H9 (cell line): Measurements from ENCODE around the gene STAG2. TPM values are rescaled to one million over a fixed set of nuclear protein-coding genes. Genes with fewer than 3 reads are reported as not detected.

Source experiments
- DNase-seq: peaks from one replicate; pipeline ENCODE4 v3.0.0-alpha.2; 2017
- H2AFZ ChIP-seq: one replicate; pipeline ENCODE4 v1.6.1; 2013; ENCODE audit warnings: mild to moderate bottlenecking, low read length, control low read depth, moderate library complexity
- H2AK5ac ChIP-seq: 2 replicates; pipeline ENCODE4 v1.6.1; 2013; ENCODE audit warnings: low read length, control low read depth, mixed read lengths; ENCODE audit not compliant: insufficient read length
- H2BK120ac ChIP-seq: one replicate; pipeline ENCODE4 v1.6.1; 2013; ENCODE audit warnings: low read depth, mild to moderate bottlenecking, low read length, control low read depth, inconsistent platforms; ENCODE audit not compliant: poor library complexity, severe bottlenecking
- H2BK12ac ChIP-seq: 2 replicates; pipeline ENCODE4 v1.6.1; 2013; ENCODE audit warnings: low read length, control low read depth, mixed read lengths, low read depth; ENCODE audit not compliant: insufficient read length
- H2BK15ac ChIP-seq: 2 replicates; pipeline ENCODE4 v1.6.1; 2013; ENCODE audit warnings: low read depth, low read length, control low read depth
- H2BK20ac ChIP-seq: one replicate; pipeline ENCODE4 v1.6.1; 2013; ENCODE audit warnings: low read depth, mild to moderate bottlenecking, low read length, control low read depth, inconsistent platforms; ENCODE audit not compliant: poor library complexity, severe bottlenecking
- H2BK5ac ChIP-seq: 2 replicates; pipeline ENCODE4 v1.6.1; 2013; ENCODE audit warnings: low read length, control low read depth, mixed read lengths; ENCODE audit not compliant: insufficient read length
- H3K14ac ChIP-seq: 2 replicates; pipeline ENCODE4 v1.6.1; 2013; ENCODE audit warnings: low read length, control low read depth; ENCODE audit not compliant: insufficient read depth
- H3K18ac ChIP-seq: 2 replicates; pipeline ENCODE4 v1.6.1; 2013; ENCODE audit warnings: low read depth, mild to moderate bottlenecking, mixed read lengths, low read length, control low read depth; ENCODE audit not compliant: insufficient read length
- H3K23ac ChIP-seq: 2 replicates; pipeline ENCODE4 v1.6.1; 2013; ENCODE audit warnings: low read length, control low read depth, mixed read lengths, low read depth; ENCODE audit not compliant: insufficient read length
- H3K23me2 ChIP-seq: 2 replicates; pipeline ENCODE4 v1.6.1; 2013; ENCODE audit warnings: low read depth, mild to moderate bottlenecking, mixed read lengths, low read length, control low read depth; ENCODE audit not compliant: insufficient read length, poor library complexity, severe bottlenecking
- H3K27ac ChIP-seq: 2 replicates; pipeline ENCODE4 v1.5.1; 2013; ENCODE audit warnings: low read length, control low read depth, mixed read lengths, low read depth; ENCODE audit not compliant: insufficient read length
- H3K27me3 ChIP-seq: 2 replicates; pipeline ENCODE4 v1.6.1; 2013; ENCODE audit warnings: low read length, control low read depth, inconsistent platforms; ENCODE audit not compliant: insufficient read depth
- H3K4ac ChIP-seq: 2 replicates; pipeline ENCODE4 v1.6.1; 2013; ENCODE audit warnings: low read depth, mild to moderate bottlenecking, control low read depth, inconsistent platforms, low read length, moderate library complexity
- H3K4me1 ChIP-seq: 2 replicates; pipeline ENCODE4 v1.6.1; 2013; ENCODE audit warnings: low read length, control low read depth, inconsistent platforms; ENCODE audit not compliant: insufficient read depth
- H3K4me2 ChIP-seq: 2 replicates; pipeline ENCODE4 v1.6.1; 2013; ENCODE audit warnings: low read length, control low read depth, mixed read lengths; ENCODE audit not compliant: insufficient read length, insufficient read depth
- H3K56ac ChIP-seq: 2 replicates; pipeline ENCODE4 v1.6.1; 2013; ENCODE audit warnings: low read depth, mild to moderate bottlenecking, mixed read lengths, low read length, control low read depth; ENCODE audit not compliant: insufficient read length
- H3K79me1 ChIP-seq: 2 replicates; pipeline ENCODE4 v1.6.1; 2013; ENCODE audit warnings: low read depth, mild to moderate bottlenecking, moderate library complexity, low read length, control low read depth, inconsistent platforms; ENCODE audit not compliant: insufficient read depth, poor library complexity, severe bottlenecking
- H3K79me2 ChIP-seq: 2 replicates; pipeline ENCODE4 v1.6.1; 2013; ENCODE audit warnings: low read length, control low read depth, inconsistent platforms; ENCODE audit not compliant: insufficient read depth
- H3K9ac ChIP-seq: 2 replicates; pipeline ENCODE4 v1.6.1; 2013; ENCODE audit warnings: low read length, control low read depth, mixed read lengths; ENCODE audit not compliant: insufficient read length; ENCODE audit errors: extremely low read depth
- H3K9me3 ChIP-seq: one replicate; pipeline ENCODE4 v1.6.1; 2013; ENCODE audit warnings: low read depth, low read length, inconsistent platforms; ENCODE audit not compliant: control insufficient read depth
- H3T11ph ChIP-seq: one replicate; pipeline ENCODE4 v1.6.1; 2013; ENCODE audit warnings: mild to moderate bottlenecking, low read length, control low read depth, inconsistent platforms
- H4K20me1 ChIP-seq: one replicate; pipeline ENCODE4 v1.6.1; 2013; ENCODE audit not compliant: control insufficient read depth, insufficient read length, insufficient read depth
- H4K5ac ChIP-seq: 2 replicates; pipeline ENCODE4 v1.6.1; 2013; ENCODE audit warnings: low read depth, mild to moderate bottlenecking, mixed read lengths, low read length, control low read depth; ENCODE audit not compliant: insufficient read length
- H4K8ac ChIP-seq: replicated peaks from 2 replicates; pipeline ENCODE4 v1.6.1; 2013; ENCODE audit warnings: low read length, control low read depth, mixed read lengths, low read depth; ENCODE audit not compliant: insufficient read length
- H4K91ac ChIP-seq: 2 replicates; pipeline ENCODE4 v1.6.1; 2013; ENCODE audit warnings: low read depth, mild to moderate bottlenecking, moderate library complexity, mixed read lengths, low read length, control low read depth; ENCODE audit not compliant: insufficient read length
- H3K27ac Mint-ChIP-seq, 3 experiments: 2 replicates in 2 of 3; 3 replicates in 1 of 3; pipeline ENCODE4 v1.8.0; 2020 to 2021; ENCODE audit warnings: mixed read lengths in 3 of 3, mild to moderate bottlenecking in 1 of 3, moderate library complexity in 1 of 3
- H3K27me3 Mint-ChIP-seq: 2 replicates; pipeline ENCODE4 v1.8.0; 2021; ENCODE audit warnings: low read depth, mild to moderate bottlenecking, moderate library complexity, mixed read lengths
- H3K36me3 Mint-ChIP-seq, 3 experiments: 2 replicates in 2 of 3; 3 replicates in 1 of 3; pipeline ENCODE4 v1.8.0; 2020 to 2021; ENCODE audit warnings: low read depth in 3 of 3, mixed read lengths in 3 of 3; ENCODE audit not compliant: insufficient read depth in 1 of 3
- H3K4me1 Mint-ChIP-seq, 2 experiments: 2 replicates each; pipeline ENCODE4 v1.8.0; 2020; ENCODE audit warnings: mixed read lengths in 2 of 2
- H3K4me3 Mint-ChIP-seq, 2 experiments: 2 replicates in 1 of 2; 3 replicates in 1 of 2; pipeline ENCODE4 v1.8.0; 2020 to 2021; ENCODE audit warnings: mild to moderate bottlenecking in 2 of 2, mixed read lengths in 2 of 2, moderate library complexity in 1 of 2
- H3K9me3 Mint-ChIP-seq, 2 experiments: 2 replicates in 1 of 2; 3 replicates in 1 of 2; pipeline ENCODE4 v1.8.0; 2020; ENCODE audit warnings: mild to moderate bottlenecking in 2 of 2, mixed read lengths in 2 of 2, moderate library complexity in 1 of 2
- CTCF ChIP-seq: fragments of 200-600 bp; sonication (generic); conservative IDR thresholded peaks from 3 replicates; pipeline ENCODE4 v1.8.0; 2021; ENCODE audit warnings: antibody characterized with exemption, mild to moderate bottlenecking
- WGBS: extraction: QIAGEN DNeasy Blood & Tissue Kit; methylation state at CpG from one replicate; pipeline ENCODE4 v1.1.7; 2013; ENCODE audit warnings: missing lambda C conversion rate, low lambda C conversion rate, mixed read lengths; ENCODE audit not compliant: insufficient read length; ENCODE audit errors: extremely low coverage; 5-methylcytosine and 5-hydroxymethylcytosine counted together
- total RNA-seq: library from RNA; stranded (reverse); gene quantifications from 2 replicates; pipeline ENCODE4 v1.2.1, GENCODE V29; 2021

STAG2 gene
- total RNA-seq, 1 experiment from 2014 or later: 81.6 TPM

GRCh38 chrX:124028182-124028581, 66.7 kb downstream of the STAG2 start:
- DNase-seq: no peak
- no peak overlapping the region for H3K23ac ChIP-seq
- Mint-ChIP-seq H3K27me3 (no peaks in the 10 kb centered on the region), H3K27ac (no peak overlapping the region), H3K4me1 (no peaks in the 10 kb centered on the region), H3K36me3 (peaks cover 17 to 32% (median 26%) of the 10 kb centered on the region in 3 experiments; a peak in 6 of 7 replicates), H3K9me3 (peaks cover 0 to 17% of the 10 kb centered on the region in 2 experiments; a peak in 4 of 5 replicates), H3K4me3 (no peak overlapping the region)
- no CpG with 5 or more reads among the region's 3 CpGs for WGBS
- no peak overlapping the region for H4K91ac ChIP-seq
- H3K4me2 ChIP-seq: no peak overlapping the region
- no peak overlapping the region for H4K8ac ChIP-seq
- no peaks in the 10 kb centered on the region for H3K23me2 ChIP-seq
- H2BK15ac ChIP-seq: no peak overlapping the region
- no peak overlapping the region for H2BK20ac ChIP-seq
- no peak overlapping the region for H3K14ac ChIP-seq
- no peaks in the 10 kb centered on the region for H3K4me1 ChIP-seq
- H3K9me3 ChIP-seq: peaks cover 11% of the 10 kb centered on the region
- H2BK12ac ChIP-seq: no peak overlapping the region
- H2BK5ac ChIP-seq: no peak overlapping the region
- no peaks in the 10 kb centered on the region for H3K27me3 ChIP-seq
- no peaks in the 10 kb centered on the region for H3K79me1 ChIP-seq
- H3K27ac ChIP-seq: no peak overlapping the region
- H3K56ac ChIP-seq: no peak overlapping the region
- H2BK120ac ChIP-seq: no peak overlapping the region
- no peak overlapping the region for H3K18ac ChIP-seq
- no peak overlapping the region for H4K5ac ChIP-seq
- no peak overlapping the region for H3T11ph ChIP-seq
- no peak overlapping the region for H3K4ac ChIP-seq
- no peak overlapping the region for H2AFZ ChIP-seq
- no peak for TF ChIP-seq CTCF
- no peak overlapping the region for H3K9ac ChIP-seq
- no peak overlapping the region for H2AK5ac ChIP-seq
- H3K79me2 ChIP-seq: no peaks in the 10 kb centered on the region
- no peaks in the 10 kb centered on the region for H4K20me1 ChIP-seq
